ENCODE results near the gene LHFPL2. TPM values are rescaled to one million over a fixed set of nuclear protein-coding genes. Genes with fewer than 3 reads are reported as not detected.

The LHFPL2 gene
- total RNA-seq, 1 experiment from 2014 or later, result 17.9 TPM

GRCh38 chr5:78589923-78590322 lies 58.6 kb downstream of the LHFPL2 start:
- ChIA-PET POLR2A (no interaction called here), CTCF (no interaction called here), RAD21 (ENCODE audit: low non-redundant PET in 1 of 2, low total read pairs in 2 of 2, uncharacterized antibody in 2 of 2, unreplicated experiment in 2 of 2) (no interaction called here)
- no peak for TF ChIP-seq REST (IDR thresholded peaks at IDR 0.05; ENCODE audit: low read depth)
- TF ChIP-seq MAX (IDR thresholded peaks at IDR 0.05), result no peak
- TF ChIP-seq SRF (IDR thresholded peaks at IDR 0.05; ENCODE audit: low read depth), result no peak
- TF ChIP-seq ZFX (IDR thresholded peaks at IDR 0.05), result no peak
- TF ChIP-seq EZH2 (IDR thresholded peaks at IDR 0.05), result no peak
- TF ChIP-seq ELF1 (IDR thresholded peaks at IDR 0.05; ENCODE audit: borderline replicate concordance, low read depth), result no peak
- TF ChIP-seq POLR2AphosphoS5 (IDR thresholded peaks at IDR 0.05; ENCODE audit: low read depth, low read length), result no peak
- H2AFZ ChIP-seq (ENCODE audit: low read depth, low read length, poor library complexity, severe bottlenecking), result no peak overlapping the region
- H3K4me3 ChIP-seq (replicated peaks in 1 of 2; ENCODE audit: low read depth in 1 of 2, low read length in 2 of 2), result no peak overlapping the region
- peaks cover 37 to 67% of the 10 kb centered on the region in 2 experiments for H3K4me1 ChIP-seq (ENCODE audit: control insufficient read depth in 1 of 2, insufficient read depth in 2 of 2, low read length in 2 of 2)
- BruUV-seq (replicated peaks), result no TSS peak
- DNase-seq (ENCODE audit: low read depth, low spot score) (no peak), ATAC-seq (no peak)
- no peaks in the 10 kb centered on the region for H3K9me2 ChIP-seq (ENCODE audit: insufficient read depth)
- H3K9me3 ChIP-seq (ENCODE audit: control insufficient read depth in 1 of 2, insufficient read depth in 1 of 2, low read depth in 1 of 2, low read length in 2 of 2), result no peaks in the 10 kb centered on the region
- peaks cover 14% of the 10 kb centered on the region; the same call in 1 of the 2 replicates for H3K79me2 ChIP-seq (ENCODE audit: insufficient read depth, low read length)
- H3K36me3 ChIP-seq (ENCODE audit: control insufficient read depth in 1 of 2, insufficient read depth in 2 of 2, low read length in 2 of 2), result no peaks in the 10 kb centered on the region
- intact Hi-C loops (cut with micrococcal nuclease), result no loop called here
- no peak overlapping the region for H3K4me2 ChIP-seq (ENCODE audit: low read length)
- no peak overlapping the region for H3K27ac ChIP-seq (ENCODE audit: low read depth, low read length)
- H4K20me1 ChIP-seq (ENCODE audit: insufficient read depth), result no peaks in the 10 kb centered on the region
- no peak overlapping the region for H3K9ac ChIP-seq (ENCODE audit: low read length)
- no peaks in the 10 kb centered on the region for H3K27me3 ChIP-seq (ENCODE audit: insufficient read depth, low read length)
